GM18909 (cell line): Measurements from ENCODE around the gene INSYN2A.
A peak's percentile ranks its signal among the peaks of the same experiment; 100 is the strongest.

ENCODE experiments used
- ATAC-seq: cut with Tn5 transposase; IDR thresholded peaks from one replicate; pipeline ENCODE4 v1.9.1; 2021; ENCODE audit warnings: mild to moderate bottlenecking; ENCODE audit not compliant: unreplicated experiment, poor library complexity

The INSYN2A gene, protein sequence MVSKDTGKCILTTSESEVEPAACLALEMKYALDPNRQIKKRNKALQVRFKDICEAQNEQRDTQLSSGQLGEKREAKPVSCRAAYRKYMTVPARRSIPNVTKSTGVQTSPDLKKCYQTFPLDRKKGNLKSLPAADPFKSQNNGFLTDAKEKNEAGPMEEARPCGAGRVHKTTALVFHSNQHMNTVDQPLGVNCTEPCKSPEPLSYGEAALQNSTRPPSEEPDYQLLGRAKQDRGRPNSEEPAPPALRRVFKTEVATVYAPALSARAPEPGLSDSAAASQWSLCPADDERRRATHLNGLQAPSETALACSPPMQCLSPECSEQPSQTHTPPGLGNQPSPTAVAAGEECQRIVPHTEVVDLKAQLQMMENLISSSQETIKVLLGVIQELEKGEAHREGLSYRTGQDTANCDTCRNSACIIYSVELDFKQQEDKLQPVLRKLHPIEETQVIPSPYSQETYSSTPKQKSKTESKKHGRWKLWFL

DNA sequence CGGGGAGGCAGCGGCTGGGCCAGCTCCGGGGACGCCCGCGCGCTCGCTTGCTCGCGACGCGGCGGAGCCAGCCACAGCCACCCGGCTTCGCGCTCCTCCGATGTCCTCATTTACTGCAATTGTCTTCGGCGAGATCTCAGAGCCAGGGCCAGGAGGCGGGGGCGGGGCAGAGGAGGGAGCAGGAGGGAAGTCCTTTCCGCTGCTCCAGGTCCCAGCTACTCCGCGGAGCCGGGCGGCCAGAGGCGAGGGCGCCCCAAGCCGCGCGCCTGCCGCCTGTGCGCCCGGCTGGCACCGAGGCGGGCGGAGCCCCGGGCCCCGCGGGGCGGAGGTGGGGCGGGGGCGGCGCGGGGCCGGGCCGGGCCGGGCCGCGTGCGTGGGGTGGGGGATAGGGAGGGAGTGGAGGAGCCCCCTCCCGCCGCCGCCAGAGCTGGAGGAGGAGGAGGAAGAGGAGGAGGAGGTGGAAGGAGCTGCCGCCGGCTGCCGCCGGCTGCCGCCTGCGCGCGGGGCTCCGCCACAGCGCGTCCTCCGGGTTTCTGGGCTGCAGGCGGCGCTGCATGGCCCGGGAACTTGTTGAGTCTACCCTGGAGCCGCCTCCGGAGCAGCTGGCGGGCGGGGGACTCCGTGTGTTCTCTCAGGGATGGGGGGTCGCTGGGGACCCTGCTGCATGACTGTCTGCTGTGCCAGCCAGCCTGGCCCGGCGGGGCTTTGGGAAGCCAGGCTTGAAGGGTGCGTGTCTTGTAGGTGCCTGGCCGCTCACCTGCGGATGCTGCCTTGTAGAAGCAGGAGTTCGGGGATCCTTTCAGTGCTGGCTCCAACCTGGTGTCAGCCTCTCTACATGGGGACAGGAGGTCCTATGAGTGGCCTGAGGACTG, at the start of gene INSYN2A:
Gene INSYN2A, minus strand, starts transcription at position 310 of the 872 bp plus-strand sequence. CDS start 20,196 bp downstream, outside the sequence.
- no peak for ATAC-seq

DNA sequence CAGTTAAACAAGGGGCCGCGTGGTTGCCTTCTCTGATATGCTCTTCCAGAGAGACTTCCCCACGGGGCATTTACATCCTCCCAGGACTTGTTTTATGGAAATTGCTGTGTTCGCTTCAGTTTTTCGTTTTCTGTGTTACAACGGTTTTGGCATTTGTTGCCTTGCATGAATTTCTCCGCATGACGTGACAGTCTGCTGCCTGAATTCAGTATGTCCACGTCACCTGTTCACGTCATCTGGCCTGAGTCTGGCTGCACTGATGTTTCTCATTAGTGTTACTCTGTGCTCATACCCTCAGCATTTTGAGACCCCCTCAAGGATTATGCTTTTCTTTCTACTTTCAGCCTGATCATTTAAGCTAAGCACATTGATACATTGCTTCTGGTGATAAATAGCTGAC, 49.1 kb upstream of the INSYN2A start:
- no peak for ATAC-seq

DNA sequence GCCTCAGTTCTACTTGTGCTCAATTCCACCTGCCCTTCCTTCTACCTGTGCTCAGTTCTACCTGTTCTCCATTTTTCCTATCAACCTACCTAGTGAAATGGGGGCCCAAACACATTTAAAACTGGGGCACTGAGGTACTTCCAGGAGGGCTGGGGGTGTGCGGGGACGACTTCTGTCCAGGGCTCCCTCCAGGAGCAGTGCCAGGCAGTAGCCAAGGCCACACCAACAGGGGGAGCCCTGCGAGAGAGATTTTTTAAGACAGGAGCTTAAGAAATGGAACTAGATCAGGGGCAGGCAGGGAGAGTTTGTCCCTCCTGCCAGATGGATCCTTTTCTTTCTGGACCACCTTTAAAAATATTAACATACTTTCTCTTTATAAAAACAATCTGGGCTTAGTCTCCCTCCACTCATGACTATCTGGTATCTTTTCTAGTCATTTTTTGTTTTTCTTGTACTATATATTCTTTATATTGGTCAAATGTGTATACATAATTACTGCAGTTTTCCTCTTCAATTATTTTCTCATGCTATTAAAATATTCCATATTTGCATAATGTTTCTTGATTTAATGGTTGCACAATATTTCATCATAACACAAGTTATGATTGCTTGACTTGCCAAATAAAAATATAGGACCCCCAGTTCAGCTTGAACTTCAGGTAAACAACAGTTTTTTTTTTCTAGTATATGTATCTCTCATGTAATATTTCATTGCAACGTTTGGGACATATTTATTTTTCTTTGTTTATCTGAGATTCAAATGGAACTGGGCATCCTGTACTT, 47.3 kb upstream of the INSYN2A start:
- ATAC-seq, result no peak

DNA sequence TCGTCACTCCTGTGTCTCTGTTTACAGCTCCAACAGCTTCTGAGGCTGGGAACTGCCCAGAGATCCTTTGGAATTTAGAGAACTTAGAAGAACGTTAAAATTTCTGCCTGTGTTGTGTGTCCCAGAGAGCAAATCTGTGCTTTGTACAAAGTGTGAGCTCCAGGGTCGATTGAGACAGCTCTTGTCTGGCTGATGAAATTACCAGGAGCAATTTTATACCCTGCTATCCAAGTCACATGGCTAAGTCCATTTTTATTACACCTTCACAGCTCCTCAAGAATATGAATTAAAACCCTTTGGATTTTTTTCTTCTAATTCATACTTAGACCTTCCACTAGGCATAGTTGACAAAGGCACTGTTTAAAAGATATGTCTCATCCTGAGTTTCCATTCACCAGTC, 46.5 kb upstream of the INSYN2A start:
- ATAC-seq, result no peak

DNA sequence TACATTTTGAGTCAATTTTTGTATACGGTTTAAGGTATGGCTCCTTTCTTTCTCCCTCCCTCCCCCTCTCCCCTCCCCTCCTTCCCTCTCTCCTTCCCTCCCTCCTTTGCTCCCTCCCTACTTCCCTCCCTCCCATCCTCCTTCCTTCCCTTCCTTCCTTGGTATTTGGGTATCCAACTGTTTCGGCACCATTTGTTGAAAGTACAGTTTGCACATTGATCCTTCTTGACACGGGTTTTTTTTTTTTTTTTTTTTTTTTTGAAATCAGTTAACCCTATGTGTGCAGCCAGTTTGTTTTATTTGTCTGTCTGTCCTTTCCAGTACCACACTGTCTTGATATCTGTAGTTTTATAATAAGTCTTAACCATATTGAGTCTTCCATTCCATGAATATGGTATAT, 39.9 kb upstream of the INSYN2A start:
- no peak for ATAC-seq

DNA sequence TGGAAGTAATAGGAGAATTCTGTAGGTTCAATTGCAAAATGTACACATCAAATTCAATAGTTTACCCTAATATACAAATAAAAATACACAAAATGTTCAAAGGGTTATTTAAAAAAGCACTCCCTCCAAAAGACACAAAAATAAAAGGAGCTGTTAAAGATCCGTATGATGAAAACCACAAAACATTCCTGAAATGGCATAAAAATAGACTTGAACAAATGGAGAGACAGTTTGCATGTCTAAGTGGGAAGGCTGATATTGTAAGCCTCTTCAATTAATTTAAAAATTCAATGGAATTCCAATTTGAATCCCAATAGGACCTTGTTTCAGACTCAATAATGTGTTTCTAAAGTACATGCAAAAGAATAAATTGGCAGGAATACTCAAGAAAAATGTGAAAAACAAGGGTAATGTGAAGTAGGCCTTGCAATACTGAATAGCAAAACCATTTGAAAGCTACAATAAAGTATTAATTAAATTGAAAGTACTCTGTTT, 38.0 kb upstream of the INSYN2A start:
- ATAC-seq, result no peak

DNA sequence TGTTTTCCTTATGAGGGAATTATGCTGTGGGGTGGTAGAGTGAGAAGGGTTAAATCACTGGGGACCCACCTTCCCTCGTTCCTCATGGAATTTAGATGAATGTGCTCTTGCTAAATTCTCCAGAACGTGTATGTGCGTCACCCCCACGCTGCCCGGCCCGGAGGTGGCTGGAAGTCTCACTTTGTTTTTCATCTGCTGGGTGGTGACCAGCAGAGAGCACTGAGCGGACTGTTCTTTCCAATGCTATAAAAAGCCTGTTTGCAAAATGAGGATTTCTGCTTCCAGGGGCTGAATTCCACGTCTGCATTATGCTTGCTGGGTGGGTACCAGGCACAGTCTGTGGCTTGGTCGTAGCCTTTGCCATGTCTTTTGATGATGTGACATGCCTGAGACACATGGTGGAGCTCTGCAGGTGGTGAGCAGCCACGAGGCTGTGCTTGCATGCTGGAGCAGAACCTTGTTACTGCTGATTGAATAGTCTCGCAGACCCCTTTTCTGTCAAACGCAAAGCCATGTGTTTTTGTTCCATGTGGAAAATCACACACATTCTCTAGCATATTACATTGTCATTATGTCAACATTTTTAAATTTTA, 31.9 kb upstream of the INSYN2A start:
- no peak for ATAC-seq

DNA sequence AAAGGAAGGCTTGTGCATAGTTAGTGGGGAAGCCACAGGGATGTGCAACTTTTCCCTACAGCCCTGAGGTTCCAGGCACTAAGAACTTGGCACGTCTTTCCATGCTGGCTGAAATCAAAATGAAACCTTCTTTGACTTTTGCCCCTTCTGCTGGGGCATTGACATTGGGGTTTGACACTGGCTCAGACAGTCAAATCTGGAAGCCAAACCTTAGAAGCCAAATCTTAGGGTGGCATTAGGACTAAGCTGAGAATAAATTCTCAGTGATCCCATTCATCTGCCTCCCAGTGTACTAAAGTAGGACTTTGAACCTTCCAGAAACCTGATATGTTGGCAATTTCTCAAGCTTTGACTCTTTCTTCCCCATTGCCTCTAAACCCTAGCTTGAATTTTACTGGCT, 31.3 kb upstream of the INSYN2A start:
- ATAC-seq, result no peak

DNA sequence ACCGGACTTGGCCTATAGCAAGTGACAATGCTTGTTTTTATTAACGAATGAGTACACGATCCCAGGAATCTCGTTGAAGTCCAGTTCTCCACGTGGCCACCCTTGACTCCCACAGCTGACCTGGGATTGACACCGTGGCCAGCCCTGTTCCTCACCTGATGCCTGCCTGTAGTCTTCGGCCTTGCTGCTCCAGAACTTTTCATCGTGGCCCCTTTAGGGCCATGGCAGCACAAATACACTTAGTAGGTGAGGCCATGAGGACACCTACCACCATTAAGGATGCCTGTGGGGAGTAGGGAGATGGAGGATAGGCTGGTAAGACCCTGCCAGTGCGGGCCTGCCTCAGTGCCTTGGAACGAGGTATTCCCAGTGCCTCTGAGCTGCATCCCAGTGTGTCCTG, 30.6 kb upstream of the INSYN2A start:
- ATAC-seq, result no peak

DNA sequence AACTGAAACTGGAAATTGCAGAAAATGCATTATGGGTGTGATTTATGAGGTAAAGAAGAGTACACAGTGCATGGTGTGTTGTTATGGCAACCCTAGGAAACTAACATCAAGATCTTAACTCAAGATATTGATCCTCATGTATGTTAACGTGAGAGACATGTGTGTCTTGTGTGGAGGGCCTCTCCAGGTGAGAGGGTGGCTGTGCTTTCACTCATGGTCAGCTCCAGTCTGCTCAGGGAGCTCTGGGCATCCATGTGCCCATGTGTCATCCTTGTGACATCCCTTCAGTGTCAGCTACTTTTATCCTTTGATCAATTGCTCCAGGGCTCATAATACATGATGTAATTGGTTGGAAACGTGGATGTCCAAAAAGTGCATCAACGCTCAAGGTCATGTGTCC, 24.9 kb upstream of the INSYN2A start:
- no peak for ATAC-seq

DNA sequence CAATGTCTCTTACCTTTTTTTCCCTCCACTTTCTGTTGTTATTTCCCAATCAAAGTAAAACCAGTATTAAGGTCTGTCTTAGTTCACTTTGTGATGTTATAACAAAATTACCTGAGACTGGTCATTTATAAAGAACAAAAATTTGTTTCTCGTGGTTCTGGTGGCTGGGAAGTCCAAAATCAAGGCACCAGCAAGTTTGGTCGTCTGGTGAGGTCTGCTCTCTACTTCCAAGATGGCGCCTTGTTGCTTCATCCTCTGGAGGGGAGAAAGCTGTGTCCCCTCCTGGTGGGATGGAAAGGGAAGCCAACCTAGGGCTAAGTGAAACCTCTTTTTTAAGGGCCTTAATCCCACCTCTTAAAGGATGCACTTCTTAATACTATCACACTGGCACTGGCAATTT, 22.3 kb upstream of the INSYN2A start:
- no peak for ATAC-seq

DNA sequence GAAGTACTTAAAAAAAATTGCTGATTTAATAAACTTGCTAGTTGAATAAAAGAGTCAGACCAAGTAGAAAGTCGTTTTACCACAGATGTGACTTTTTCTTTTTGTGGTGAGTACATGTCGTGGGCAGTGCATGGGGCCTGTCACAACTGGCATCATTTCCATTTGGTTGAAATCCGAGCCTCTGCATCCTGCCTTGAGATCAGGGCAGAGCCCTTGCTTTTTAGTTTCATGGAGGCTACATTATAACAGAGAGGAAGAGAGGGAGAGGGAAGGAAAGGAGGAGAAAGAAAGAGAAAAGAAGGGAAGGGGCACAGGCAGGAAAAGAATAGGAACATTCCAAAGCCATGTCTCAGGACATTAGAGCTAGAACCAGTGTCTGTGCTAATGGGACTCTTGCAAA, 20.4 kb upstream of the INSYN2A start:
- ATAC-seq, result no peak

DNA sequence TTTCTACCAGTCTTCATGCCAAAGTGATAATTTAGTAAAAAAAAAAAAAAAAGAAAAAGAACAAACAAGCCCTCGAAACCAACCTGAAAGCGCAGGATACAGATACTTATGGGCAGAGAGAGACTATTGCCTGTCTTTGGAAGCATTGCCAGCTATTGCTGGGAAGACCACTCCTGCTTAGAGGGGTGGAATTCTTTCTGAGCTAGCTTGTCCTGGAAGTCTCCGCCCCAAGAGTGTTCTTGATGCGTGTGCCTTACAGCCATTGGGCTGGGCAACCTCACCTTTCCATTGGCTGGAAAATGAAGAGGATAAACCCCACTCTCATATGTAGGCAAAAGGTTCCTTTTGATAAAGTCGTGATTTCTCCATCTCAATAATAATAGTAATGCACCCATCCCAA, 19.9 kb upstream of the INSYN2A start:
- ATAC-seq, result no peak

DNA sequence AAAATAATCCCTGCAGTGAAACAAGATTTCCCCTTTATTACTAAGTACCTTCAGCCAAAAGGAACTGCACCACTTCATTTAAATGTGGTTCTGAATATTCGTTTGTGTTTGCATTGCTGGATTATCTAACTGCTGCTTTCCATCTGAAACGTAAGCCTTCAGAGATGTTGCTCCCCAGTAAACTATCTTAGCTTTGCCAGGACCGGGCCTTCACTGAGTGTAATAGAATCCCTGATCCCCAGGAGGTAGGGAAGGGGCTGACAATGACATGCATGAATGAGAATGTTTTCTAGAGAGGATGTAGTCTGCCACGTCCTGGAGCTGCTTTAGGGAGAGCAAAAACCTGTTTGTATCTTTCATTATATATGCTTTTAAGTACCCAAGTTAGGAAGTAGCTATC, 19.5 kb upstream of the INSYN2A start:
- no peak for ATAC-seq

DNA sequence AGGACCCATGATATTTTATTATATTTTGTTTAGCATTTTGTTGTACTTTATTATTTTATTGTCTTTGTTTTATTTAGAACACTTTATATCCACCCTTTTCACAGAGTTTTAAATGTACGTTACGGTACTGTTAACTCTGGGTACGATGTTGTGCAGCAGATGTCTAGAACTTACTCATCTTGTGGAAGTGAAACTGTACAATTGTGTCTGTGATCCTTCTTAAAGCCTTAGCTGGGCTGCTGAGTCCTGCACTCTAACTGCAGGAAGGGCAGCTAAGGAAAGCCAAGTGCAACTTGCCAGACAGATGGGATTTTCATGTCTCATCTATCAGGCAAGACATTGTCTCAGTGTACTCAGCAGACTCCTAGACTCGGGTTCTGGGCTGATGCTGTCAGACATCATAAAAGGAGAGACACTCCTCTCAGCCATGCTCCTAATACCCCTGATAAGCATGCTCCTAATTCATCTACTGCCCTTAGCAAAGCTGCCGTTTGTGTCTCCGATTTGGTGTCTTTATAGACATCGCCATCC, 14.6 kb upstream of the INSYN2A start:
- peak; percentile 46 for ATAC-seq

DNA sequence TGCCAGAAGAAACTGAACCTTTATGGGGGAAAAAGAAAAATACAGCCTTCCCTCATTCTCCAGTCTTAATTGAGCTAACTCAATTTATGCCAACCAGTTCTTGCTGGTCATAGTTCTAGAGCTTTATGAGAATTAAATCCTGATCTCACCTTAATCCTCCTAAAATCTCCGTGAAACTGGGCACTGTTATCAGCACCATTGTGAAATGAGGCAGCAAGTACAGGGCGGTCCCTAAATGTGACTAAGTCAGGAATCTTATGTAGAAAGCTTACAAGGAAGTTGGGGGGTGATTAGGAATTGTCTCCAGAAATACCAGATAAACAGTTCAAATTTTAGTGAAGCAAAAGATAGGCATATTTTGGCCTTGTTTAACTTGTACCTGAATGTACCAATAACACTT, 10.7 kb upstream of the INSYN2A start:
- no peak for ATAC-seq

DNA sequence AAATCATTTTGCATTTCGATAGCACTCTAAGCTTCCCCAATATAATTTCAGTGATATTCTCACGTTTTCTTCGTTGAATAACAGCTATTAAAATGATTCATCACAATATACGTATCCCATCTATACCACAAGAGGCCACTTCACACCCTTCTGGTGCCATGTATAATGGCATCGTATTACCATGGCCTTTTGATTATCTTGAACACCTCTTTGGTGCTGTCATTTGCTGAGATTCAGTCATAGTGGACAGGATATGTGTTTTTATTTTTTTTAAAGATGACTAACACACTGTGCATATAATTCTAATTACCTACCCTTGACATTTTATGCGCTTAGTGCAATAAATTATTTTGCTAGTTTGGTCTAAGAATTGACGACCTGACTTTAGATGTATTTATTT, 6.7 kb upstream of the INSYN2A start:
- no peak for ATAC-seq

DNA sequence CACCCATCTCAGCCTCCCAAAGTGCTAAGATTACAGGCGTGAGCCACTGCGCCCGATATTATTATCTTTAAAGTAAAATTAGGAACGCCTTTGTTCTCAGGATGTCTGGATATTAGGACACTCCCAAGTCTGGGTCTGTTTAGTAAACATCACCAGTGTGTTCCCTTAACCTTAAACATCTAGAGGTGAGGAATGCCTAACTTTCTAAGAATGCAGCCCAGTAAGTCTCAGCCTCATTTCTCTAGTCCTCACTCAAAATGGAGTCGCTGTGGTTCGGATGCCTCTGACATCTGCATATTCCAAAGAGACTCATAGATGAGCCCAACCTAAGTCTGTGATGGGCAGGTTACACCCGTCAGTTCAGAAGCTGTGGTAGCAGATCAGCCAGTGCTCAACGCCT, 4.3 kb upstream of the INSYN2A start:
- no peak for ATAC-seq

DNA sequence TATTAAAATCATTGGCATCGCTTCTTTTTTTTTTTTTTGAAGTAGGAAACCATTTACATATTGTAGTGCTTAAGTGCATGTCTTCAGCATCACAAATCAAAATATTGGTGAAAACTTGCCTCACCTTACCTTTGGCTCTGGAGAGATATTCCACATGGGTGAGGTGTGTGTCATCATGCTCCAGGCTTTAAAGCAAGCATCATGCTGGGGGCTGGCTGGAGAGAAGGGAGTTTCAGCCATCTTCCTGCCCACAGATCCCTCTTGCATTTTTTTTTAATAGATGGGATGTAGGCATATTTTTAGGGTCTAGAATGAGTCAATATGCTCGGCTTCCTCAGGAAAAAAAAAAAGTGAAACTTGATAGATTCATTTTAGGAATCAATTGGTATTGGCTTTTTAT, 2.3 kb upstream of the INSYN2A start:
- ATAC-seq, result no peak

DNA sequence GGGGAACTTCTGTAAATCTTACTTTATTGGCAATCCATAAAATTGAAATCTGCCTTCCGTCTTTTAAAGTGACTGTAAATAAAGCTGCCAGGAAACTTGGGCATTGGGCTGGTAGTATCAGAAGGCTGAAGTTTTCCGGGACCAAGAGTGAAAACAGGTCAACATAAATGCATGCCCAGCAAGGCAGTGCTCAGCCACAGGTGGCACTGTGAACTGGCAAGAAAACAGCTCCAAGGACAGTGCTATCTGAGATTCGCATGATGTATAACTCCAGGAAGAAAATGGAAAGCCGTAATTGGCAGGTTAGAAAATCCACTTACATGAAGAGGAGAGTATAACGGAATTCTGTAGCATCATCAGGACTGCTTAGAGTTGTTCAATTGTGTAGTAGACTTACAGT, 1.9 kb upstream of the INSYN2A start:
- no peak for ATAC-seq
